Stimulated activated CD4-positive, alpha-beta T cell treated with anti-CD3 and anti-CD28 coated beads, TNF-alpha, amount 100 ng/mL, for 48 hours (primary cell): ENCODE measurements around the gene TAB2.
A peak's percentile ranks its signal among the peaks of the same experiment; 100 is the strongest.
"Not testable (repeated sequence)": the region's sequence is repeated elsewhere in the genome, so short reads cannot be mapped to it uniquely, and the experiment has no call there.

Experiments
- DNase-seq, 3 donors: peaks; one replicate each; pipeline ENCODE4 v3.0.0-alpha.2; 2020; ENCODE audit warnings: low read depth in 3 of 3

TAB2 gene

DNA sequence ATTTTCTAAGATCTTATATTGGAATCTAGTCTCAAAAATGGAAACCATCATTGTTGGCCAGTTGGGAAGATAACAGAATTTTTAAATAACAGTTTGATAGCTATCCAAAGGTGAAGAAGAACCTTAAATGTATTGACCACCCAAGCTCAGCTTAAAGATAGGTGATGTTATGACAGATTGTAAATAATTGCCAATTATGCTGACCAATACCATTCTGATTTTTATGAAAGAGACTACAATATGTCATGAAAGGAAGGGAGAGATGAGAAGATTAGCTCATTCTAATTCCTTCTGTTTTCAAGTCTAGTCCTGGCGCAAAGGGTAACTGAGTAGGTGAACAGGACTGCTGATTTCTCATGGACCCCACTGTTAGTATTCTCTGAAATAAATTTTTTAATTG is 5.7 kb upstream of the TAB2 start:
- no peak for DNase-seq

DNA sequence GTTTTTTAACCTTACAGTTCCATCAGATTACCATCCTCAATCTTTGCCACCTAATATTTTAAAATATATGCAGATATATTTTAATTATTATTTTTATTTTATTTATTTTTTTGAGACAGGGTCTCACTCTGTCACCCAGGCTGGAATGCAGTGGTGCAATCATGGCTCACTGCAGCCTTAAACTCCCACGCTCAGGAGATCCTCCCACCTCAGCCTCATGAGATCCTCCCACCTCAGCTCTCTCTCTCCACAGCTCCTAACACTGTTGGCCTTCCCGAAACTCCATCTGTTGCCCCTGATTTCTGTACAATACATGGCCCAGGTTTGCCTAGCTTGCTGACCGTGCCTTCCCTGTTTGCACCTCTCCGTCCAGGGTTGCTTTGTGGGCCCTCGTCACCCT is 4.4 kb upstream of the TAB2 start:
- DNase-seq = no peak

DNA sequence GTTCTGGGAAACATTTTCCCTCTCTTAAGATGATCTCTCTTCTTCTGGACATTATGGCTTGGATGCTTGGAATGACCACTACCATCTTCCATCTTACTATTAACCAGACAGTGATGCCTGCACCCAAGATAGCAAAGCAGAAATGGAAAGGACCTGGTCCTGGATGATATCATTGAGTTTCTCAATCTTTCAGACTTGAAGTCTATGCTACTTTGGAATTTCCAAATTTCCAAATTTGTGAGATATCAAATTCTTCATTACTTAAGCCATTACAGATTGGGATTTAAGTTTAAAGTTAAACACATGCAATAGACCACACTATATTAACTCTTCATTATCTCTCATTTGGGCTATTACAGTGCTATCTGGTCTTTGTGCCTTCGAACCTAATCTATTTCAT is 3.7 kb upstream of the TAB2 start:
- DNase-seq = no peak

DNA sequence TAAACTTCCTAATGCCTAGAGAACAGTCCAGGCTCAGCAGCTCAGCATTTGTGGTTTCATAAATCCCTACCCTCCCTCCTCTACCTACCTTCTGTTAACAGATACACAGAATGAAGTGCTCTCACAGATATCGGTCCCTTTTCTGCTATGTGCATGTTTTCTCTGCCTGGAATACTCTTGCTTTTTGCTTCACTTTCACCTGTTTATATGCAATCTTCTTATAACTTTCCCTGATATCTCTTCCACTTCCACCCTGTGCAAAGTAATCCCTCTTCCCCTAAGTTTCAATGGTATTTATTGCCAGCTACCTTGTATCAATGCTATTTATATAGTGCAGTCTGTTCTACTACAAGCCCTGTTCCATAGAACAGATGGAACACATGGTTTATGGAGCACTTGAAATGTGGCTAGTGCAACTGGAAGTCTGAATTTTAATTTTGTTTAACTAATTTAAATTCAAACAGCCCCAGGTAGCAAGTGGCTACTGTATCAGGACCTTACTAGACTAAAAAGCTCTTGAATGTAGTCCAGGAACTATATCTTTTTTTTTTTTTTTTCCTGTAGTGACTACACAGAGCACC is 3.1 kb upstream of the TAB2 start:
- no peak for DNase-seq

DNA sequence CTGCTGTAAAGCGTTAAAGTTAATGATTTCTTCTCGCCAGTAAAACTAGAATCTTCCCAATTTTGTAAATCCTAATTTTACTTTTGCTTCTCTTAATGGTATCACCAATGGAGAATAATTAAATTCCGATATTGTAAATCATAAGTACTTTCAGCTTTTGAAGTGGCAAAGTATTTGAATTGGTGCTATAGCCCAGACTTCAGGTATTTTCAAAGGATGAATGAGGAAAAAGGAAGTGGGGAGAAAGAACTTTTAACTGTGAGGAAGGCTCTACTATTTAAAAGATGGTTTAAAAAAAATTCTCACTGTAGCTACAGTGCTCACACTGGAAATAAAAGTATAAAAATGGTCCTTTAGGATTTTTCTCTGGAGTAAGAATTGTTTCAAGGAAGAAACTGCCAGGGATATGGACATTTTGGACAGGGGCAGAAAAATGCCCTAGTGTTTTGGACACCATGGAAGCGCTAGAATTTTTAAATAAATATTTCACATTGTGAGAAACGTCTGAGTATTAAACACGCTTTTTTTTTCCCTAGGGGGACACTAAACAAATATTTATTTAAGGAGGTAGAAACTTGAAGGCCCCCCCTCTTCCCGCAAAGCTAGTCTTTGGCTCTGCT is 1.3 kb upstream of the TAB2 start:
- no peak for DNase-seq

DNA sequence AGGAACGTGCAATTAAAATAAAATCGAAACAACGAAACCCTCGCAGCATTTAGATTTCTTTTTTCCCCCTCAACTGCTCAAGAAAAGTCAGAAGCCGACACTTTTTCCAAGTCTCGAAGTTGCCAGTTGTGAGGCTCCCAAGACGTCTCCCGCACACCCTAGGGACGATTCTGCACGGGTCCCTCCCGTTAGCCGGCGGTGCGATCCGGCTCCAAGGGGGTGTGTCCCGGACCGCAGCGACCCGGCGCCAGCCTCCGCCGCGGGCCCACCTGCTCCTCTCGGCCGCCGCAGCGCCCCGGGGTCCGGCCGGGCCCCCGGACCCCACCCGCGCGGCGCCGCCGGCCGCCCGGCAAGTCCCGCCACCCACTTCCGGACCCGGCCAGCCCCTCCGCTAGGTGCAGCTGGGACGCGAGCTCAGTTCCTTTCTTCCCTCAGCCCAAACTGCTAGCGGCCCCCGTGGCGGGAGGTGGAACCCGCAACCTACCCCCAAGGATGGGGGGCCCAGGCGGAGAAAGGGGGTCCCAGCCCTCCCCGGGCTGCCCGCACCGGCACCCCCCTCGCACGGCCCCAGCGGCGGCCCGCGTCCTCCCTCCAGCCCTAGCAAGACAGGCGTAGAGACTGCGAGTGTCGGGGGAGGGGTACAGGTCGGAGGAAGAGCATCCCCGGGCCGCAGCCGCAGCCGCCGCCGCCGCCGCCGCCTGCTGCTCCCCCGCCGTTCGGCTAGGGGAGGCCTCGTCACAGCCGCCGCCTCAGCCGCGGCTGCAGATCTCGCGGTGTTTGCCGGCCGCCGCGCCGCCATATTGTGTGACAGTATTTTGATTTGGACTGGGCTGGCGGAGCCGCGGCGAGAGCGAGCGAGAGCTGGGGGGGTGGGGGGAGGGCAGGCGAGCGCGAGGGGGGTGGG is 520 bp upstream of the TAB2 start:
- peak; percentile 78 to 84 (median 80) for DNase-seq

DNA sequence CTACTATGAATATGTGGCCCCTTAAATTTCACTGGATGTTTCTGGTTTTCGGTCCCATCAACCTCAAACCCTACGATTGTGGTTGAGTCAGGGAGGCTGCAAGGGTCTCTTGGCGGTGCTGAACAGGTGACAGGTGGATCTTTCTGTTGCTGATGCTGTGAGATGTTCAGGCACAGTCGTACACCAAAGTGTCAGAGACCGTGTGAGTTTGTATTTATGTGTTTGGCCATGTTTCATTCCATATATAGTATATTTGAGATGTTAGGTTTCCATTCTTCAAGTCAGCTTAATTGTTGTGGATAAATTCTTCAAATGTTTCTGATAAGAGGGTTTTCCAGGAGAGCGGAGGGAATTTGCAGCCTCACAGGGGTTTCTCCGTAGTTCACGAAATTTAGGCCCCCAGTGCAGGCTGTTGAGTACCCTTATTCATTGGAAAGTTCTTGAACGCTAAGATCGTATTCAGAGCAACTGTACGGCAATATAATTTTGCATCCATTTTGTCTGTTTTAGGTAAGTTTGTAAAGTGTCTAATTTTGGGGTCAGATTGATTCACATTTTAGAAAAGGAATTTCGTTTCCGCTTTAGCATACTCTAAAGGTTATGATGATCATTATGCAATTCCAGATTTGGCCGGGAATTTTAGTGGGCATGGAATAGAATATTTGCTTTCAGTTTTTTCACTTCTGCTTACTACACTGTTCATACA is 1.2 kb downstream of the TAB2 start:
- DNase-seq = no peak

DNA sequence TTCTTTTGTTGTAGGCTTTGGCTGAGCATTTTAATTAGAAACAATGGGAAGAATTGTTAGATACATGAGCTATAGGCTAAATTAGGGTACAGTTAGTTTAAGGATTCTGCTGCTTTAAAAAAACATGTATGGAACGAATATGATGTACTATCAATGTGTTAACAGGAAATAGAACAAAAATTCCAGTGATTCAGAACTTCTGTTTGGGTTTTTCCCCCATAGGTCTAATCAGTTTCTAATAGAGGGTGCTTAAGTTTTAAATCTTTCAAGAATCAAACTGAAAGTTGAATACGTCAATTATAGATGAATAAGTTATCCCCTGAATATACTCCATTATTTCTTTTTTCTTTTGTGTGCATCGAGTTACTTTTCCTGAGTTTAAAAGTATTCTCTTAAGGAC is 1.9 kb downstream of the TAB2 start:
- no peak for DNase-seq

DNA sequence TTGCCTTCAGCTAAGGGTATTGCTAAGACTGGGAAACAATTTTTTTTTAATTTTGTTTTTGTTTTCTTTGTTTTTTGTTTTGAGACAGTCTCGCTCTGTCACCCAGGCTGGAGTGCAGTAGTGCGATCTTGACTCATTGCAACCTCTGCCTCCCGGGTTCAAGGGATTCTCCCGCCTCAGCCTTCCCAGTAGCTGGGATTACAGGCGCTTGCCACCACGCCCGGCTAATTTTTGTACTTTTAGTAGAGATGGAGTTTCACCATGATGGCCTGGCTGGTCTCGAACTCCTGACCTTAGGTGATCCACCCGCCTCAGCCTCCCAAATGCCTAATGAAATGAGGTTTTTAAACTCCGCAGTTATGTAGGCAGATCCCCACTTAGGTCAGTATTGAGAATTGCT is 2.5 kb downstream of the TAB2 start:
- not testable (repeated sequence) for DNase-seq

DNA sequence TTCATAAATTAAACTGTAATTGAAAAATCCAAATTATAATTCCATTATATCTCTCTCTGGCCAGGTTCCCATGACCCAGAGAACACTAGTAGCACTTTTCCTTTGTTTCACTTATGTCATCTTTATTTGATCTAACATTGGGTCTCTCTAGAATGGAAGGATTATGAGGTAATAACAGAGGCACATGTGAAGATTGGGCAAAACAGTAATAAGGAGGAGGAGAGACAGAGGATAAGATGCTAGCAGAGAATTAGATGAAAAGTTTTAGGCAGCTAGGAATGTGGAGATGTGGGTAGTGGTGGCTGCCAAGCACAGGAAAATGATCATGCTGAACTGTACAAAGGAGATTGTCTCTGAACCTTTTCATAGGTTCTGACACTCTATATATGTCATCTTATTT is 3.3 kb downstream of the TAB2 start:
- DNase-seq = no peak

DNA sequence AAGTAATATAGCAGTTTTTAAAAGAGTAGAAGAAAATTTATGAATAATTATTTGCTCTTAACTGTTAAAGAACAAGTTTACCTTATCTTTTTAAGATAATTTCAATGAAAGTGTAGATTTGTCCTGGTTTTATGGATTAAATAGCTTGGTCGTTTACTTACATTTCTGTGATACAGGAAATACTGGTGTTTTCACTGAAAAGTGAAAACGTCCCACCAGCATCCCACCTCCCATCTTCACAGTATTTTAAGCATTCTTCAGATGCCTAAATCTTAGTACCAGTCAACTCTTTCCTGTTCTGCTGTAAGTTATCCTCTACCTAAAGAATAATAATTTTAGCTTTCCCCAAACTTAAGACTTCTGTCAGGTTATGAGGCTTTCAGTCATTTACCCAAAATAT is 5.8 kb downstream of the TAB2 start:
- DNase-seq = no peak

DNA sequence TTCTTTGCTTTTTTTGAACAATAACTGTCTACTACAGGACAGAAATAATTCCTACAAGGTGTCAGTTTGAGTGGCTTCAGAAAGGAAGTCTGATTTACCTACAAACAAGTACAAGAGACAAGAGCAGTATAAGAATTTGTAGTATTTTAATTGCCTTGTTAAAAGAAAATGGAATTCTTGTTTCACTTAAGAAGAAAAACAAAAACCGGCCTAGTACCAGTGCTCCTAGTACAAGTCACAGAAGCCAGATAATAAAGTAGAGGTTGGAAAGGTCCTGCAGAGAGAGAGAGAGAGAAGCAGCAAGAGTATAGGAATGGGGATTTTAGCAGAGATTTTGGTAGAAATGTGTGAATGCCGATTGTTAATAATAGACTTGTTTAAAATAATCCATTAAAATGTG is 6.4 kb downstream of the TAB2 start:
- DNase-seq = no peak

DNA sequence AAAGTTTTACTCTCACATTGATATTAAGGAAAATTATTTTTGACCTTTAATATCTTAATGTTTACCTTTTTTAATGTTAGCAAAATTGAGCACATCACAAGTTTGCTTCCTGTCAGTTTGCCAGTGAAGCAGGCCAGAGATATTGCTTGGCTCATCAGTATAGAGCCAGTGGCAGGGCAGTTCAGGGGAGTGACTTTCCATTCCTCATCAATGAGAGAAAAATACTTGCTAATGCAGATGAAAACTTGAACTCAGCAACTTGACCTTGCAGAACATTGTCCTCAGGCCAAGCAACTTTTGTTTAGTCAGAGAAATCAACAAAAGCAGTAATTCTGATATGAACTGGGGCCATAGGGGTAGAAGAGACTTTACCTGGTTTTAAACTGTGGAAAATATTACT is 6.9 kb downstream of the TAB2 start:
- DNase-seq = no peak

DNA sequence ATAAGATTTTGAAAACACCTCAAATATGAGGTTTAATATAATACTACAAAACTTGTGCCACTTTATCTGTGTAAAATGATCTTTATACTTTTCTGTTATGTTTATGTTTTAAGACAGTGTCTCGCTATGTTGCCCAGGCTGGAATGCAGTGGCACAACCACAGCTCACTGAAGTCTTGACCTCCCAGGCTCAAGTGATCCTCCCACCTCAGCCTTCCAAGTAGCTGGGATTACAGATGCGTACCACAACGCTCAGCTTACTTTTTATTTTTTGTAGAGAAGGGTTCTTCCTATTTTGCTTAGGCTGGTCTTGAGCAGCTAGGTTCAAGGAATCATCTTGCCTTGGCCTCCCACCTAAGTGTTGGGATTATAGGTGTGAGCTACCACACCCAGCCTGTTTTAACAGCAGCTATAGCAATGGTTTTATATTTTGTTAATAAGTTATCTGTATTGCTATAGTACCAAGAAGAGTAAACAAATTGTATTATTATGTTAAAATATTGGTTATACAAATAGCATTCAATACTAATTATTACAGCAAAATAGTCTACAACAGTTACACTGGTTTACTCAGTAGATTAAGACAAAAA is 8.2 kb downstream of the TAB2 start:
- no peak for DNase-seq

DNA sequence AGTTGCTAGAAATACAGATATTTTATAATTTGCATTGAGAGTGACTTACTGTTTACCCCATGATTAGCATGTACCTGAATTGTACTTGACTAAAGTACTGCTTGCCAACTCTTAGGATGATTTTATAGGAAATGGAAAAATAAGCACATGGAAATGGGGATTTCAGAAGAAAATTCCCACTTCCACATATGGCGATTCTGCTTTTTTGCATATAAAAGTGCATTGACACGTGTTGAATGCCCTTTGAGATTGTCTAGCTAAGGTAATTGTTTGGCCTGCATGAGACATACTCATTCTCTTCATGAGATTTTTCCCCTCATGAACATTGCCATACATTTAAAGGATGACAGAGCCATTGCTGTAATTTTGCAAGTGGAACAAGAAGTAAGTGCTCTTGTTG is 10.1 kb downstream of the TAB2 start:
- no peak for DNase-seq

DNA sequence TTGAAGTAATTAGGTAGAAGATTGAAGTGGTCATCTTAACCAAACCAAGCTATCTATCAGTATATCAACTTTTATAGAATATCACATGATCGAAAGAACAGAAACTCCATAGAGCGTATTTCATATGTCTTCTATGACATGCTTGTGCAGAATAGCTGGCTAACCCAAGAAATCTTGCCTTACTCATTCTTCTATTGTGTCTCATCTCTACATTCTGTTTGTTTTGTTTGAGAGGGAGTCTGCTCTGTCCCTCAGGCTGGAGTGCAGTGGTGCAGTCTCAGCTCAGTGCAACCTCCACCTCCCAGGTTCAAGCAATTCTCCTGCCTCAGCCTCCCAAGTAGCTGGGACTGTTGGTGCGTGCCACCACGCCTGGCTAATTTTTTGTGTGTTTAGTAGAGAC is 10.6 kb downstream of the TAB2 start:
- DNase-seq = no peak

DNA sequence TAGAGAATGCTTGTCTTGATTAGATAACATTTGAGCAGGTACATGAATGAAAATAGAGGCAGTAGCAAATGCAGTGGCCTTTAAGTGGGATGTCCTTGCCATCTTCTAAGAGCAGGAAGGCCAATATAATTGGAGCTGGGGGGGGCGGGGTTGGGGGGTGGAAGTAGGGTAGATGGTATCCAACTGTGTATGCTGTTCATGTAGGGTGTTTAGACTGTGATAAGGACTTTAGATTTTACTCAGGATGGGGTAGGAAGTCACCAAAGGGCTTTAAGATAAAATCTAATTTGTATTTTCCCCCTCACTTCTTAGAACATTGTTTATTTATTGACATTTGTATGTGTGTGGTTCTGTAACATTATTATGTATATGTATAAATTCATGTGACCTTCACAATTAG is 12.0 kb downstream of the TAB2 start:
- DNase-seq = no peak

DNA sequence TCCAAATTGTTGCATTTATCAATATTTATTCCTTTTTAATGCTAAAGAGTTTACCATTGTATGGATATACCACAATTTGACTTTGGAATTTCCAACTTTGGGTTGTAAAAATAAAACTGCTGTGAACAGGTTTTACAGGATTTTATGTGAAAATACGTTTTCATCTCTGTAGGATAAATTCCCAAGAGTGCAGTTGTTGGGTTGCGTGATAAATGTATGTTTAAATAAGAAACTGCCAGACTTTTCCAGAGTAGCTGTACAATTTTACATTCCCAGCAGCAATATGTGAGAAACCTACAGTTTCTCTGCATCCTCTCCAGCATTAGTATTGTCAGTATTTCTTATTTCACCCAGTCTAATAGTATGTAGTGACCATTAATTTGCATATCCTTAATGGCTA is 12.6 kb downstream of the TAB2 start:
- DNase-seq = no peak

DNA sequence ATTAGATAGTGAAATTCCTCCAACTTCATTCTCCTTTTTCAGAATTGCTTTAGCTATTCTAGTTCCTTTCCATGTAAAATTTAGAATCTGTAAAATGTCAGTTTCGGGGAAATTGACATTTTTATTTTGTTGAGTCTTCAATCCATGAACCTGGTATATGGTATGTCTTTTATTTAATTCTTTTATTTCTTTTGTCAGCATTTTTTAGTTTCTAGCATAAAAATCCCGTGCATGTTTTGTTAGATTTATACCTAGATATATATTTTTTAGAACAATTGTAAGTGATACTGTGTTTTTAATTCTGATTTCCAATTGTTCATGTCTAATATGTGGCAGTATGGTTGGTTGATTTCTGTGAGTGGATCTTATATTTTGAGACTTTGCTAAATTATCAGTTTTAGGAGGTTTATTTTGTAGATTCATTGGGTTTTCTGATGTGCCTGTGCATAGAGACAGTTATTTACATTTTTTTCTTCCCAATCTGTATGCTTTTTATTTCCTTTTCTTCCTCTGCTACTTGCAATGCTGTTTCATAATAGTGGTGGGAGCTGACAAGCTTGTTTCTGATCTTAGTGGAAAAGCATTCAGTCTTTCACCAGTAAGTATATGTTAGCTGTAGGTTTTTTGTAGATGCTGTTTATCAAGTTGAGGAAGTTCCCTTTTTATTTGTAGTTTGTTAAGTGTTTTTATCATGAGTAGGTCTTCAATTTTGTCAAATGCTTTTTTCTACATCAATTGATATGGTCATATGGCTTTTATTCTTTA is 13.7 kb downstream of the TAB2 start:
- DNase-seq = no peak

DNA sequence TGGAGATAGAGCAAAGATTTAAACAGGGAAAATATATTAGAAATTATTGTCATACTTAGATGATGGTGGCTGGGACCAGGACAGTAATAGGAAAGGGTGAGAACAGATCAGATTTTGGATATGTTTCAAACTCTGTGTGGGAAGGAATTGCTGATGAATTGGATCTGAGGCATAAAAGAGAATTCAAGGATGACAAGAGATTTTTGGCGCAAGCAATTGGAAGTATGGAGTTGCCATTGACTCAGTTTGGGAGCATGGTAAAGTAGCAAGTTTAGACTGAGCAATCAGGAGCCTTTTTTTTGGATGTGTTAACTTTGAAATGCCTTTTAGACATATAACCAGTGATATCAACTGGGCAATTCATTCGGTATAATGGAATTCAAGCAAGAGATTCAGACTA is 14.4 kb downstream of the TAB2 start:
- no peak for DNase-seq

DNA sequence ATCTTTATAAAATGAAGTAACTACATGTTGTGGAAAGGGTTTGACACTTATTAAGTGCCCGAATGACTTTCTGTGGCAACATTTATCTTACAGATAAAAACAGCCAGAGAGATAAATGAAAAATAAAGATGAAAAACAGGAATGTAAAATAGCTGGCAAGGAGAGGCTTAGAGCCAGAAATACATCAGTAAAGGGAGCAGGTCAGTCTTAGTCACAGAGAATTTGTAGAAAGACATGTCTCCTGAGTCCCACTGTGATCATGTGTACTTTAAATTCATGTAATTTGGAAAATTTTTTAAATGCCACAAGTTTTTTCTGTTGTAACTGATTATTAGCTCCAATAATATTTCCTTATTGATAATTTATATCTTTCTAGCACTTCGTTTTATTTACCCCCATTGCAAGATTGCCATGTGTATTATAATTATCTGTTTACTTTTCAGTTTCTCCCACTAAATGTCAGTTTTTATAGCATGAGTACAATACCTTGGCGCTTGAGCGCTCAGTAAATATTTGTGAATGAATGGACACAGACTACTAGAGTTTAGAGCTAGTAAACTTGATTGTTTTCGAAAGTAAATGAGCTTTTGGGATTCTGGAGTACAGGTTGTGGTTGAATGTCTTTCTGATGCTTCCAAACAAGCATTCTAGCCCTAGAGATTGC is 15.2 kb downstream of the TAB2 start:
- DNase-seq = no peak
